ENCODE measurements around the gene FNDC3B.

FNDC3B gene

DNA sequence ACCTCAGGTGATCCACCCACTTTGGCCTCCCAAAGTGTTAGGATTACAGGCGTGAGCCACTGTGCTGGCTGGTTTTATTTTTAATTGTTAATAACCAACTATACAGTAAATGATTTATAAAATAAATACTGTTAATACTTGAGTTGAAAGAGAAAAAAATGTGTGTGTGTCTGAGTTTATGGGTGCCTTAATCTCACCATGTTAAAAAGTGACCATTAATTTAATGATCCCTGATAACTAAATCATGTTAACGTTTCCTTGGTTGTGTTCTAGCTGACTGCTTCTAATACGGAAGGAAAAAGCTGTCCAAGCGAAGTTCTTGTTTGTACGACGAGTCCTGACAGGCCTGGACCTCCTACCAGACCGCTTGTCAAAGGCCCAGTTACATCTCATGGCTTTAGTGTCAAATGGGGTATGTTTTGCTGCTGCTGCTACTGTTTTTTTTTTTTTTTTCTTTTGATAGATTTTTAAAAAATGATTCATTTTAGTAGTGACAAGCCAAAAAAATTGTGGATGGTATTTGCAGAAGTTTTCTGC is 295.4 kb downstream of the FNDC3B start:
- Histone ChIP-seq H3K36me3 (ENCODE audit: low read length) (no peaks in the 10 kb centered on the region), H3K27ac (ENCODE audit: low read depth, low read length) (no peak overlapping the region), H3K4me3 (ENCODE audit: insufficient read depth, low read length, poor library complexity, severe bottlenecking) (no peak overlapping the region), H3K9me3 (ENCODE audit: insufficient read depth, low read length) (no peaks in the 10 kb centered on the region), H3K9me2 (replicated peaks; ENCODE audit: insufficient read depth, low read length) (no peaks in the 10 kb centered on the region), H2AFZ (ENCODE audit: low read depth, low read length, severe bottlenecking) (no peak overlapping the region), H3K27me3 (ENCODE audit: low read length) (no peaks in the 10 kb centered on the region), H3K9ac (ENCODE audit: low read length) (no peak overlapping the region), H3K4me2 (ENCODE audit: low read depth, low read length, poor library complexity, severe bottlenecking) (no peak overlapping the region), H3F3A (ENCODE audit: insufficient read depth) (no peaks in the 10 kb centered on the region), H3K79me2 (ENCODE audit: insufficient read depth, low read length) (no peaks in the 10 kb centered on the region), H4K20me1 (ENCODE audit: low read depth, low read length) (no peaks in the 10 kb centered on the region)
- TF ChIP-seq, protein P1, sequence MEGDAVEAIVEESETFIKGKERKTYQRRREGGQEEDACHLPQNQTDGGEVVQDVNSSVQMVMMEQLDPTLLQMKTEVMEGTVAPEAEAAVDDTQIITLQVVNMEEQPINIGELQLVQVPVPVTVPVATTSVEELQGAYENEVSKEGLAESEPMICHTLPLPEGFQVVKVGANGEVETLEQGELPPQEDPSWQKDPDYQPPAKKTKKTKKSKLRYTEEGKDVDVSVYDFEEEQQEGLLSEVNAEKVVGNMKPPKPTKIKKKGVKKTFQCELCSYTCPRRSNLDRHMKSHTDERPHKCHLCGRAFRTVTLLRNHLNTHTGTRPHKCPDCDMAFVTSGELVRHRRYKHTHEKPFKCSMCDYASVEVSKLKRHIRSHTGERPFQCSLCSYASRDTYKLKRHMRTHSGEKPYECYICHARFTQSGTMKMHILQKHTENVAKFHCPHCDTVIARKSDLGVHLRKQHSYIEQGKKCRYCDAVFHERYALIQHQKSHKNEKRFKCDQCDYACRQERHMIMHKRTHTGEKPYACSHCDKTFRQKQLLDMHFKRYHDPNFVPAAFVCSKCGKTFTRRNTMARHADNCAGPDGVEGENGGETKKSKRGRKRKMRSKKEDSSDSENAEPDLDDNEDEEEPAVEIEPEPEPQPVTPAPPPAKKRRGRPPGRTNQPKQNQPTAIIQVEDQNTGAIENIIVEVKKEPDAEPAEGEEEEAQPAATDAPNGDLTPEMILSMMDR (IDR thresholded peaks at IDR 0.05; ENCODE audit: insufficient read depth, low read length, poor library complexity, severe bottlenecking) = no peak
- no peak for TF ChIP-seq EZH2phosphoT487 (conservative IDR thresholded peaks at IDR 0.05; ENCODE audit: low read length)

DNA sequence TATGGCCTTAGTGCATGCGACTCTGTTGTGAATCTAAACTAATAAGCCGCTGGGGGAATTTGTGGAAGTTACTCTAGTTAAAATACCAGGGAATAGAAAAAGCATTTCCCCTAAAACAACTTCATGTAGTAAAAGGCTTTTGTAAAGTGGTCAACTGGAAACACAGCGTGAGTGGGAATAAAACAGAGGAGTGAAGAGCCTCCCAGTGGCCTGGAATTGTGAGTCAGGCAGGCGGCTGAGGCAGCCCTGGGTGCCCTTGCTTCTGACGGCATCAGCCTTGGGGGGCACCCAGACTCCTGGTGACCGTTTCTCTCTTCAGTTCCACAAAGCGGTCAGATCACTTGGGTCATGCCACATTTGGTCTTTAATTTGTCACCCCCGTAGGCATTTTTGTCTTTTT is 300.5 kb downstream of the FNDC3B start:
- no peak overlapping the region for H3K27ac ChIP-seq (ENCODE audit: low read depth, low read length)
- H3K9me2 ChIP-seq (replicated peaks; ENCODE audit: insufficient read depth, low read length) = no peaks in the 10 kb centered on the region
- H3K9me3 ChIP-seq (ENCODE audit: insufficient read depth, low read length) = no peaks in the 10 kb centered on the region
- H3K9ac ChIP-seq (ENCODE audit: low read length) = no peak overlapping the region
- no peaks in the 10 kb centered on the region for H4K20me1 ChIP-seq (ENCODE audit: low read depth, low read length)
- no peaks in the 10 kb centered on the region for H3F3A ChIP-seq (ENCODE audit: insufficient read depth)
- no peaks in the 10 kb centered on the region for H3K36me3 ChIP-seq (ENCODE audit: low read length)
- no peak overlapping the region for H3K4me3 ChIP-seq (ENCODE audit: insufficient read depth, low read length, poor library complexity, severe bottlenecking)
- no peaks in the 10 kb centered on the region for H3K79me2 ChIP-seq (ENCODE audit: insufficient read depth, low read length)
- no peak for TF ChIP-seq EZH2phosphoT487 (conservative IDR thresholded peaks at IDR 0.05; ENCODE audit: low read length)
- TF ChIP-seq, protein P1 (IDR thresholded peaks at IDR 0.05; ENCODE audit: insufficient read depth, low read length, poor library complexity, severe bottlenecking) = no peak
- H3K27me3 ChIP-seq (ENCODE audit: low read length) = no peaks in the 10 kb centered on the region
- H2AFZ ChIP-seq (ENCODE audit: low read depth, low read length, severe bottlenecking) = no peak overlapping the region
- no peak overlapping the region for H3K4me2 ChIP-seq (ENCODE audit: low read depth, low read length, poor library complexity, severe bottlenecking)

DNA sequence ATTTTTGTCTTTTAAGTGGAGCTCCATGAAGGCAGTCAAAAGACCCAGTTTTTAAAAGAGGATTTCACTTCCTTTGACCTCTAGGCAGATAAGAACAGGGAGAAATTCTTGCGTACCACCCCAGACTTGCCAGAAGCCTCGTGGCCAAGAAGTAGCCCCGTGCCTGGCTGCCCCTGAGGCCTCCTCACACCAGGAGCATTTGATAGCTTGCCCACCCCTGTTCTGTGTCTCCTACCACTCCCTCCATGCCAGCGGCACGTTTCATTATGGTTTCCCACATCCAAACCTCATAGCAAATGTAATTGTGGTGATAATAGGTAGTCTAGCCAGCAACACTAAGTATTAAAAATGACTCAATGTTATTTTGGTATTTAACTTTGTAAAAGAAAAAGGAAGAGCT is 301.2 kb downstream of the FNDC3B start:
- H3K4me2 ChIP-seq (ENCODE audit: low read depth, low read length, poor library complexity, severe bottlenecking) = no peak overlapping the region
- no peaks in the 10 kb centered on the region for H3K9me2 ChIP-seq (replicated peaks; ENCODE audit: insufficient read depth, low read length)
- no peaks in the 10 kb centered on the region for H3F3A ChIP-seq (ENCODE audit: insufficient read depth)
- H3K4me3 ChIP-seq (ENCODE audit: insufficient read depth, low read length, poor library complexity, severe bottlenecking) = no peak overlapping the region
- H4K20me1 ChIP-seq (ENCODE audit: low read depth, low read length) = no peaks in the 10 kb centered on the region
- no peaks in the 10 kb centered on the region for H3K27me3 ChIP-seq (ENCODE audit: low read length)
- TF ChIP-seq, protein P1 (IDR thresholded peaks at IDR 0.05; ENCODE audit: insufficient read depth, low read length, poor library complexity, severe bottlenecking) = no peak
- TF ChIP-seq EZH2phosphoT487 (conservative IDR thresholded peaks at IDR 0.05; ENCODE audit: low read length) = no peak
- H3K27ac ChIP-seq (ENCODE audit: low read depth, low read length) = no peak overlapping the region
- H3K79me2 ChIP-seq (ENCODE audit: insufficient read depth, low read length) = no peaks in the 10 kb centered on the region
- H3K36me3 ChIP-seq (ENCODE audit: low read length) = no peaks in the 10 kb centered on the region
- no peak overlapping the region for H3K9ac ChIP-seq (ENCODE audit: low read length)
- H3K9me3 ChIP-seq (ENCODE audit: insufficient read depth, low read length) = no peaks in the 10 kb centered on the region
- H2AFZ ChIP-seq (ENCODE audit: low read depth, low read length, severe bottlenecking) = no peak overlapping the region

All from SU-DHL-6 (cell line).